WTC11 (cell line): ENCODE results near the gene ZNF598. TPM values are rescaled to one million over a fixed set of nuclear protein-coding genes. Genes with fewer than 3 reads are reported as not detected.

Experiments used
- ATAC-seq: fragments of 200-7000 bp; cut with Tn5 transposase; 2 replicates; pipeline ENCODE4 v1.10.0; 2021; ENCODE audit warnings: mild to moderate bottlenecking, moderate library complexity
- CTCF ChIA-PET: fragments of 300-600 bp; sonication (Branson Sonifier 250); formaldehyde crosslinking; loops from one replicate; lab custom pipeline; 2021; ENCODE audit warnings: antibody characterized with exemption; lab: Charles Lee
- POLR2A ChIA-PET: fragments of 350-600 bp; sonication (Branson Sonifier 250); formaldehyde crosslinking; loops from one replicate; lab custom pipeline; 2021; ENCODE audit warnings: antibody characterized with exemption; lab: Charles Lee
- DNase-seq: peaks from one replicate; pipeline ENCODE4 v3.0.0; 2021; ENCODE audit warnings: low spot score
- H3K27ac Mint-ChIP-seq: 2 replicates; pipeline ENCODE4 v1.8.0; 2021; ENCODE audit warnings: mixed read lengths
- H3K27me3 Mint-ChIP-seq: 2 replicates; pipeline ENCODE4 v1.8.0; 2021; ENCODE audit warnings: low read depth, mild to moderate bottlenecking, moderate library complexity, mixed read lengths
- H3K36me3 Mint-ChIP-seq: 2 replicates; pipeline ENCODE4 v1.8.0; 2021; ENCODE audit warnings: mixed read lengths
- H3K4me1 Mint-ChIP-seq: 2 replicates; pipeline ENCODE4 v1.8.0; 2022; ENCODE audit warnings: mixed read lengths
- H3K4me3 Mint-ChIP-seq: 2 replicates; pipeline ENCODE4 v1.8.0; 2021; ENCODE audit warnings: mild to moderate bottlenecking, moderate library complexity, mixed read lengths
- H3K9me3 Mint-ChIP-seq: 2 replicates; pipeline ENCODE4 v1.8.0; 2021; ENCODE audit warnings: mixed read lengths
- E2F4 ChIP-seq: sonication (generic); formaldehyde crosslinking; IDR thresholded peaks from 2 replicates; pipeline ENCODE4 v1.8.1; 2022; ENCODE audit warnings: low read depth, mild to moderate bottlenecking, moderate library complexity, missing genetic modification reagents, borderline replicate concordance
- EMX1 ChIP-seq: fragments of 250-450 bp; sonication (Bioruptor Pico); IDR thresholded peaks from 2 replicates; pipeline ENCODE4 v1.8.0; 2021; ENCODE audit warnings: mild to moderate bottlenecking
- FOXP1 ChIP-seq: sonication (generic); formaldehyde crosslinking; IDR thresholded peaks from 2 replicates; pipeline ENCODE4 v1.8.0; 2022; ENCODE audit warnings: missing genetic modification reagents, mild to moderate bottlenecking, moderate library complexity, borderline replicate concordance
- GABPB1 ChIP-seq: sonication (generic); formaldehyde crosslinking; IDR thresholded peaks from 2 replicates; pipeline ENCODE4 v1.8.1; 2023; ENCODE audit warnings: mild to moderate bottlenecking, missing genetic modification reagents
- NFATC4 ChIP-seq: fragments of 250-450 bp; sonication (Bioruptor Pico); IDR thresholded peaks from 2 replicates; pipeline ENCODE4 v1.9.0; 2021; ENCODE audit warnings: mild to moderate bottlenecking
- NR3C1 ChIP-seq: sonication (generic); formaldehyde crosslinking; conservative IDR thresholded peaks from 2 replicates; pipeline ENCODE4 v1.8.1; 2023; ENCODE audit warnings: low read depth, mild to moderate bottlenecking, missing genetic modification reagents
- ZNF219 ChIP-seq: sonication (generic); formaldehyde crosslinking; IDR thresholded peaks from 2 replicates; pipeline ENCODE4 v1.8.0; 2023; ENCODE audit warnings: missing genetic modification reagents, mild to moderate bottlenecking, borderline replicate concordance
- ZNF416 ChIP-seq: fragments of 250-450 bp; sonication (Bioruptor Pico); IDR thresholded peaks from 2 replicates; pipeline ENCODE4 v1.9.0; 2021; ENCODE audit warnings: mild to moderate bottlenecking, inconsistent platforms
- total RNA-seq: library from RNA; stranded (reverse); gene quantifications from 3 replicates; pipeline ENCODE4 v1.2.3, GENCODE V29; 2021
- TF ChIP-seq, protein P1 (sequence below): sonication (generic); formaldehyde crosslinking; IDR thresholded peaks from 2 replicates; pipeline ENCODE4 v1.8.0; 2022; ENCODE audit warnings: missing genetic modification reagents
- TF ChIP-seq, protein P2 (sequence below): sonication (generic); formaldehyde crosslinking; IDR thresholded peaks from 2 replicates; pipeline ENCODE4 v1.8.1; 2022; ENCODE audit warnings: mild to moderate bottlenecking, moderate library complexity, missing genetic modification reagents
- TF ChIP-seq, protein P3 (sequence below): fragments of 250-450 bp; sonication (Bioruptor Pico); IDR thresholded peaks from 2 replicates; pipeline ENCODE4 v1.9.0; 2021; ENCODE audit warnings: mild to moderate bottlenecking
- TF ChIP-seq, protein P4 (sequence below): sonication (generic); formaldehyde crosslinking; IDR thresholded peaks from 2 replicates; pipeline ENCODE4 v1.8.1; 2023; ENCODE audit warnings: mild to moderate bottlenecking, missing genetic modification reagents, moderate library complexity

ZNF598 gene
- total RNA-seq, 1 experiment from 2014 or later: 66.4 TPM

DNA sequence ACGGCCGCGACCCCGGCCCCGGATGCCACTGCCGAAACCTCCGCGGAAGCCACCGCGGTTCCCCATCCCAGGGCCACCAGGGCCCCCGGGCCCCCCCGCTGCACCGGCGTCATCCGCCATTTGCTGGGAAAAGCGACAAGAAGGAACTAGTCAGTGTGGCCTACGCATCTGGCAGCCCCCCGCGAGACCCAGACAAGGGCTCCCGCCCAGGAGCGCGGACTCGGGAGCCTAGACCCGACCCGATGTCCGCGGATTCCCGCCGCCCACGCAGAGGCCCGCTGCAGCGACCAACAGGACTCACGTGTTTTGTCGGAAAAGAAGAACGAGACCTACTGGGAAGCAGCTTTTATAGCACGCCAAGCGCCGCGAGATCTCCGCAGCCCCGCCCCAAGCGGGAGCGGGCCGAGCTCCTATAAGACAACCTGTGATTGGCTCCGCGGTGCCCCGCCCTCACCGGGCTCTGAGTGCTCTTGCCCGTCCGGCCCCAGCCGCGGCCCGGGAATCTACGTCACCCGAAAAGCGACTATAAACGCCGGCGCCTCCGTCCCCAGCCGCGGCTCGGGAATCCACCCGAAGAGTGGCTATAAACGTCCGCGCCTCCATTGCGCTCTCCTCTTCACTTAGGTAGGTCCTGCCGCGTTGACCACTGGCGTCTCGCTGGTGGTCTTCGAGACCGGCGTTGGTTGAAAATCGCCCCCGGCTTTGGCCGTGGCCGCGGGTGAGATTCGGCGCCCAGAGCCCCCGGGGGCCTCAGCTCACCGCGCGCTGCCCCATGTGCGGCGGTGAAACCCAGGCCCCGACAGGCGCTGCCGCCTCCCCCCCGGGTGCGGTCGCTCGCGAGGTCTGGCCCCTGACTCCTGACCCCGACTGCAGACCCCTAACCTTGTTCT, 44.9 kb downstream of the ZNF598 start, which contains the start of gene RPS2 (continued):
- TF ChIP-seq GABPB1 (CRISPR knock-in tag) (0 out of 2 replicates have a peak, but pooled peaks have one; percentile 25), FOXP1 (CRISPR knock-in tag) (peak; percentile 23; the same call in 1 of the 2 replicates)
- TF ChIP-seq, protein P1, sequence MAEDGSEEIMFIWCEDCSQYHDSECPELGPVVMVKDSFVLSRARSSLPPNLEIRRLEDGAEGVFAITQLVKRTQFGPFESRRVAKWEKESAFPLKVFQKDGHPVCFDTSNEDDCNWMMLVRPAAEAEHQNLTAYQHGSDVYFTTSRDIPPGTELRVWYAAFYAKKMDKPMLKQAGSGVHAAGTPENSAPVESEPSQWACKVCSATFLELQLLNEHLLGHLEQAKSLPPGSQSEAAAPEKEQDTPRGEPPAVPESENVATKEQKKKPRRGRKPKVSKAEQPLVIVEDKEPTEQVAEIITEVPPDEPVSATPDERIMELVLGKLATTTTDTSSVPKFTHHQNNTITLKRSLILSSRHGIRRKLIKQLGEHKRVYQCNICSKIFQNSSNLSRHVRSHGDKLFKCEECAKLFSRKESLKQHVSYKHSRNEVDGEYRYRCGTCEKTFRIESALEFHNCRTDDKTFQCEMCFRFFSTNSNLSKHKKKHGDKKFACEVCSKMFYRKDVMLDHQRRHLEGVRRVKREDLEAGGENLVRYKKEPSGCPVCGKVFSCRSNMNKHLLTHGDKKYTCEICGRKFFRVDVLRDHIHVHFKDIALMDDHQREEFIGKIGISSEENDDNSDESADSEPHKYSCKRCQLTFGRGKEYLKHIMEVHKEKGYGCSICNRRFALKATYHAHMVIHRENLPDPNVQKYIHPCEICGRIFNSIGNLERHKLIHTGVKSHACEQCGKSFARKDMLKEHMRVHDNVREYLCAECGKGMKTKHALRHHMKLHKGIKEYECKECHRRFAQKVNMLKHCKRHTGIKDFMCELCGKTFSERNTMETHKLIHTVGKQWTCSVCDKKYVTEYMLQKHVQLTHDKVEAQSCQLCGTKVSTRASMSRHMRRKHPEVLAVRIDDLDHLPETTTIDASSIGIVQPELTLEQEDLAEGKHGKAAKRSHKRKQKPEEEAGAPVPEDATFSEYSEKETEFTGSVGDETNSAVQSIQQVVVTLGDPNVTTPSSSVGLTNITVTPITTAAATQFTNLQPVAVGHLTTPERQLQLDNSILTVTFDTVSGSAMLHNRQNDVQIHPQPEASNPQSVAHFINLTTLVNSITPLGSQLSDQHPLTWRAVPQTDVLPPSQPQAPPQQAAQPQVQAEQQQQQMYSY: no peak
- TF ChIP-seq, protein P2, sequence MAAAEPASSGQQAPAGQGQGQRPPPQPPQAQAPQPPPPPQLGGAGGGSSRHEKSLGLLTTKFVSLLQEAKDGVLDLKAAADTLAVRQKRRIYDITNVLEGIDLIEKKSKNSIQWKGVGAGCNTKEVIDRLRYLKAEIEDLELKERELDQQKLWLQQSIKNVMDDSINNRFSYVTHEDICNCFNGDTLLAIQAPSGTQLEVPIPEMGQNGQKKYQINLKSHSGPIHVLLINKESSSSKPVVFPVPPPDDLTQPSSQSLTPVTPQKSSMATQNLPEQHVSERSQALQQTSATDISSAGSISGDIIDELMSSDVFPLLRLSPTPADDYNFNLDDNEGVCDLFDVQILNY (CRISPR knock-in tag): peak; percentile 79; the same call in 1 of the 2 replicates

GRCh38 chr16:1963806-1964505, 45.7 kb downstream of the ZNF598 start:
- peaks cover 39% of the 10 kb centered on the region for H3K4me1 Mint-ChIP-seq
- ChIA-PET CTCF (interaction anchor here (0.7 to 1.0 kb wide), 8 partner anchors 12 to 84 kb away, joined by 3 to 12 read pairs (median 4); partner anchors contain the start of genes NOXO1, NTHL1 and TSC2), POLR2A (interaction anchor here (0.7 to 2.3 kb wide), 17 partner anchors 8 to 758 kb away, joined by 3 to 20 read pairs (median 6); partner anchors contain the start of genes MAPK8IP3, MSRB1, NOXO1 and TRAF7)
- ATAC-seq (no peak), DNase-seq (no peak)
- no peaks in the 10 kb centered on the region for H3K27me3 Mint-ChIP-seq
- H3K36me3 Mint-ChIP-seq: peaks cover 35% of the 10 kb centered on the region
- H3K4me3 Mint-ChIP-seq: peak overlapping the region; percentile 94
- TF ChIP-seq ZNF416: 0 out of 2 replicates have a peak, but pooled peaks have one; percentile 11
- TF ChIP-seq E2F4 (CRISPR knock-in tag): 0 out of 2 replicates have a peak, but pooled peaks have one; percentile 6
- peak; percentile 40; the same call in 1 of the 2 replicates for TF ChIP-seq ZNF219 (CRISPR knock-in tag)
- TF ChIP-seq NFATC4: peak; percentile 59
- TF ChIP-seq, protein P3, sequence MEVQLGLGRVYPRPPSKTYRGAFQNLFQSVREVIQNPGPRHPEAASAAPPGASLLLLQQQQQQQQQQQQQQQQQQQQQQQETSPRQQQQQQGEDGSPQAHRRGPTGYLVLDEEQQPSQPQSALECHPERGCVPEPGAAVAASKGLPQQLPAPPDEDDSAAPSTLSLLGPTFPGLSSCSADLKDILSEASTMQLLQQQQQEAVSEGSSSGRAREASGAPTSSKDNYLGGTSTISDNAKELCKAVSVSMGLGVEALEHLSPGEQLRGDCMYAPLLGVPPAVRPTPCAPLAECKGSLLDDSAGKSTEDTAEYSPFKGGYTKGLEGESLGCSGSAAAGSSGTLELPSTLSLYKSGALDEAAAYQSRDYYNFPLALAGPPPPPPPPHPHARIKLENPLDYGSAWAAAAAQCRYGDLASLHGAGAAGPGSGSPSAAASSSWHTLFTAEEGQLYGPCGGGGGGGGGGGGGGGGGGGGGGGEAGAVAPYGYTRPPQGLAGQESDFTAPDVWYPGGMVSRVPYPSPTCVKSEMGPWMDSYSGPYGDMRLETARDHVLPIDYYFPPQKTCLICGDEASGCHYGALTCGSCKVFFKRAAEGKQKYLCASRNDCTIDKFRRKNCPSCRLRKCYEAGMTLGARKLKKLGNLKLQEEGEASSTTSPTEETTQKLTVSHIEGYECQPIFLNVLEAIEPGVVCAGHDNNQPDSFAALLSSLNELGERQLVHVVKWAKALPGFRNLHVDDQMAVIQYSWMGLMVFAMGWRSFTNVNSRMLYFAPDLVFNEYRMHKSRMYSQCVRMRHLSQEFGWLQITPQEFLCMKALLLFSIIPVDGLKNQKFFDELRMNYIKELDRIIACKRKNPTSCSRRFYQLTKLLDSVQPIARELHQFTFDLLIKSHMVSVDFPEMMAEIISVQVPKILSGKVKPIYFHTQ (CRISPR knock-in tag): no peak
- TF ChIP-seq NR3C1: no peak
- TF ChIP-seq, protein P4, sequence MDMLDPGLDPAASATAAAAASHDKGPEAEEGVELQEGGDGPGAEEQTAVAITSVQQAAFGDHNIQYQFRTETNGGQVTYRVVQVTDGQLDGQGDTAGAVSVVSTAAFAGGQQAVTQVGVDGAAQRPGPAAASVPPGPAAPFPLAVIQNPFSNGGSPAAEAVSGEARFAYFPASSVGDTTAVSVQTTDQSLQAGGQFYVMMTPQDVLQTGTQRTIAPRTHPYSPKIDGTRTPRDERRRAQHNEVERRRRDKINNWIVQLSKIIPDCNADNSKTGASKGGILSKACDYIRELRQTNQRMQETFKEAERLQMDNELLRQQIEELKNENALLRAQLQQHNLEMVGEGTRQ: no peak
- TF ChIP-seq EMX1 (CRISPR knock-in tag): peak; percentile 70; the same call in 1 of the 2 replicates
- TF ChIP-seq, all 79 proteins: peak for 5
- Mint-ChIP-seq H3K27ac (peak overlapping the region; percentile 97), H3K9me3 (no peaks in the 10 kb centered on the region)
